ENCODE measurements around the gene ACAP3.

- no peak for TF ChIP-seq GATA2 (IDR thresholded peaks at IDR 0.05; ENCODE audit: low read depth, low read length)
- TF ChIP-seq GATA3 (IDR thresholded peaks at IDR 0.05; ENCODE audit: low read depth, low read length), result no peak
Observed at GRCh38 chr1:1285102-1285571, 22.6 kb downstream of the ACAP3 start.
